Neural cell (in vitro differentiated cells): ENCODE measurements around the gene ASB12. TPM values are rescaled to one million over a fixed set of nuclear protein-coding genes. Genes with fewer than 3 reads are reported as not detected.

Source experiments
- H2AFZ ChIP-seq: fragments of 200-600, 300-800 bp; sonication (generic), shearing (Covaris generic); 2 replicates; pipeline ENCODE4 v1.6.0; 2014; ENCODE audit warnings: low read depth, mild to moderate bottlenecking, antibody characterized with exemption, low read length, moderate library complexity
- H3F3A ChIP-seq: fragments of 200-600 bp; shearing (Covaris generic); 2 replicates; pipeline ENCODE4 v1.6.1; 2016; ENCODE audit warnings: mild to moderate bottlenecking, moderate library complexity, mixed read lengths, antibody characterized with exemption, low read length; ENCODE audit not compliant: insufficient read depth, poor library complexity, severe bottlenecking
- H3K27ac ChIP-seq: fragments of 200-600, 300-800 bp; sonication (generic), shearing (Covaris generic); 2 replicates; pipeline ENCODE4 v1.5.1; 2014; ENCODE audit warnings: mild to moderate bottlenecking, low read length, moderate library complexity
- H3K27me3 ChIP-seq: fragments of 300-800, 200-600 bp; sonication (generic), shearing (Covaris generic); 2 replicates; pipeline ENCODE4 v1.6.0; 2014; ENCODE audit warnings: mild to moderate bottlenecking, low read depth, low read length, moderate library complexity; ENCODE audit not compliant: insufficient read depth
- H3K36me3 ChIP-seq: fragments of 300-800, 200-600 bp; sonication (generic), shearing (Covaris generic); 2 replicates; pipeline ENCODE4 v1.5.1; 2014; ENCODE audit warnings: mild to moderate bottlenecking, antibody characterized with exemption, low read length, moderate library complexity; ENCODE audit not compliant: insufficient read depth
- H3K4me2 ChIP-seq: fragments of 300-800, 200-600 bp; sonication (generic), shearing (Covaris generic); 2 replicates; pipeline ENCODE4 v1.6.0; 2014; ENCODE audit warnings: mild to moderate bottlenecking, low read length
- H3K4me3 ChIP-seq: fragments of 300-800, 200-600 bp; sonication (generic), shearing (Covaris generic); 2 replicates; pipeline ENCODE4 v1.5.1; 2014; ENCODE audit warnings: mild to moderate bottlenecking, low read length, moderate library complexity
- H3K79me2 ChIP-seq: fragments of 200-600 bp; shearing (Covaris generic); replicated peaks from 2 replicates; pipeline ENCODE4 v1.6.0; 2014; ENCODE audit warnings: mild to moderate bottlenecking, low read length, moderate library complexity; ENCODE audit not compliant: insufficient read depth
- H3K9ac ChIP-seq: fragments of 300-800, 200-600 bp; sonication (generic), shearing (Covaris generic); 2 replicates; pipeline ENCODE4 v1.6.1; 2016; ENCODE audit warnings: mild to moderate bottlenecking, low read length, mixed read lengths
- H3K9me2 ChIP-seq: fragments of 200-600 bp; shearing (Covaris generic); 2 replicates; pipeline ENCODE4 v1.6.1; 2016; ENCODE audit warnings: mild to moderate bottlenecking, low read length, mixed read lengths; ENCODE audit not compliant: insufficient read depth
- H3K9me3 ChIP-seq: fragments of 200-600, 300-800 bp; sonication (generic), shearing (Covaris generic); 2 replicates; pipeline ENCODE4 v1.6.1; 2016; ENCODE audit warnings: mild to moderate bottlenecking, mixed run types, low read length, moderate library complexity, mixed read lengths
- H4K20me1 ChIP-seq: fragments of 200-600 bp; shearing (Covaris generic); 2 replicates; pipeline ENCODE4 v1.6.1; 2016; ENCODE audit warnings: mild to moderate bottlenecking, mixed run types; ENCODE audit not compliant: insufficient read depth
- EP300 ChIP-seq: fragments of 450-650 bp; conservative IDR thresholded peaks from 2 replicates; pipeline ENCODE4 v1.6.1; 2014; ENCODE audit warnings: antibody characterized with exemption, mild to moderate bottlenecking, moderate library complexity; ENCODE audit not compliant: poor library complexity, severe bottlenecking
- EZH2 ChIP-seq: fragments of 200-600, 300-800 bp; shearing (Covaris generic), sonication (generic); IDR thresholded peaks from 2 replicates; pipeline ENCODE4 v1.6.1; 2014; ENCODE audit warnings: antibody characterized with exemption, low read length, borderline replicate concordance, mild to moderate bottlenecking; ENCODE audit not compliant: insufficient read depth, poor library complexity, severe bottlenecking
- MXI1 ChIP-seq: fragments of 450-650 bp; conservative IDR thresholded peaks from 2 replicates; pipeline ENCODE4 v1.6.1; 2014; ENCODE audit warnings: antibody characterized with exemption, mild to moderate bottlenecking; ENCODE audit not compliant: poor library complexity, severe bottlenecking
- POLR2AphosphoS5 ChIP-seq: IDR thresholded peaks from 2 replicates; pipeline ENCODE4 v1.6.1; 2012
- RAD21 ChIP-seq: fragments of 450-650 bp; conservative IDR thresholded peaks from 2 replicates; pipeline ENCODE4 v1.6.1; 2014; ENCODE audit warnings: antibody characterized with exemption, mild to moderate bottlenecking, moderate library complexity
- SMC3 ChIP-seq: fragments of 450-650 bp; conservative IDR thresholded peaks from 2 replicates; pipeline ENCODE4 v1.6.1; 2014; ENCODE audit warnings: antibody characterized with exemption, mild to moderate bottlenecking, moderate library complexity; ENCODE audit not compliant: poor library complexity
- TAF1 ChIP-seq: IDR thresholded peaks from 2 replicates; pipeline ENCODE4 v1.6.1; 2012; ENCODE audit warnings: low read depth
- polyA plus RNA-seq: library from polyadenylated mRNA; depleted of rRNA; stranded (reverse); fragments of >200 nt; gene quantifications from 2 replicates; pipeline ENCODE4 v1.2.3, GENCODE V29; 2014
- TF ChIP-seq, protein P1 (sequence below): fragments of 450-650 bp; IDR thresholded peaks from 2 replicates; pipeline ENCODE4 v1.5.1; 2014; ENCODE audit warnings: antibody characterized with exemption, mild to moderate bottlenecking, moderate library complexity; ENCODE audit not compliant: poor library complexity, severe bottlenecking
- TF ChIP-seq, protein P2 (sequence below): IDR thresholded peaks from 2 replicates; pipeline ENCODE4 v1.6.1; 2012; ENCODE audit warnings: borderline replicate concordance

The ASB12 gene
- polyA plus RNA-seq, 1 donor from 2014 or later = 1.5 TPM

DNA sequence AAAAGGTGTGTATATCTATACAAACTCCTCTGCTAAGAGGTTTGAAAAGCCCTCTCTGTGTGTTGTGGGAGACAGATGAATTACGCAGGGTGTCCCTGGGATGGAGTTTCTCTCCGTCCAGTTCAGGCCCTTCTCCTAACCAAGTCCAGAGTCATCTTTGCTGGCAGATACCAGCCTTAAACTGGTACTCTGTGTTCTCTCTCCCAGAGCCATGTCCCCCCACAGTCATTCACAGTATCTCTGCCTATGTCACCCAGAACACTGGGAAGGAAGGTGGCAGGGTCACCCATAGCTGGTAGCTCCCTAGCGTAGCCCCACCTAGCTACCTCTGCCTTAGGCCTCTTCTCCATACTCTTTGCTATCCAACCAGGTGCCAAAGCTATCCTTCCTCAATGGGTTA lies 33.8 kb downstream of the ASB12 start:
- no peak overlapping the region for H3K4me3 ChIP-seq
- no peaks in the 10 kb centered on the region for H4K20me1 ChIP-seq
- no peaks in the 10 kb centered on the region for H3K27me3 ChIP-seq
- TF ChIP-seq MXI1 = no peak
- no peak for TF ChIP-seq EZH2
- no peak for TF ChIP-seq EP300
- TF ChIP-seq, protein P1, sequence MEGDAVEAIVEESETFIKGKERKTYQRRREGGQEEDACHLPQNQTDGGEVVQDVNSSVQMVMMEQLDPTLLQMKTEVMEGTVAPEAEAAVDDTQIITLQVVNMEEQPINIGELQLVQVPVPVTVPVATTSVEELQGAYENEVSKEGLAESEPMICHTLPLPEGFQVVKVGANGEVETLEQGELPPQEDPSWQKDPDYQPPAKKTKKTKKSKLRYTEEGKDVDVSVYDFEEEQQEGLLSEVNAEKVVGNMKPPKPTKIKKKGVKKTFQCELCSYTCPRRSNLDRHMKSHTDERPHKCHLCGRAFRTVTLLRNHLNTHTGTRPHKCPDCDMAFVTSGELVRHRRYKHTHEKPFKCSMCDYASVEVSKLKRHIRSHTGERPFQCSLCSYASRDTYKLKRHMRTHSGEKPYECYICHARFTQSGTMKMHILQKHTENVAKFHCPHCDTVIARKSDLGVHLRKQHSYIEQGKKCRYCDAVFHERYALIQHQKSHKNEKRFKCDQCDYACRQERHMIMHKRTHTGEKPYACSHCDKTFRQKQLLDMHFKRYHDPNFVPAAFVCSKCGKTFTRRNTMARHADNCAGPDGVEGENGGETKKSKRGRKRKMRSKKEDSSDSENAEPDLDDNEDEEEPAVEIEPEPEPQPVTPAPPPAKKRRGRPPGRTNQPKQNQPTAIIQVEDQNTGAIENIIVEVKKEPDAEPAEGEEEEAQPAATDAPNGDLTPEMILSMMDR = no peak
- TF ChIP-seq, protein P2, sequence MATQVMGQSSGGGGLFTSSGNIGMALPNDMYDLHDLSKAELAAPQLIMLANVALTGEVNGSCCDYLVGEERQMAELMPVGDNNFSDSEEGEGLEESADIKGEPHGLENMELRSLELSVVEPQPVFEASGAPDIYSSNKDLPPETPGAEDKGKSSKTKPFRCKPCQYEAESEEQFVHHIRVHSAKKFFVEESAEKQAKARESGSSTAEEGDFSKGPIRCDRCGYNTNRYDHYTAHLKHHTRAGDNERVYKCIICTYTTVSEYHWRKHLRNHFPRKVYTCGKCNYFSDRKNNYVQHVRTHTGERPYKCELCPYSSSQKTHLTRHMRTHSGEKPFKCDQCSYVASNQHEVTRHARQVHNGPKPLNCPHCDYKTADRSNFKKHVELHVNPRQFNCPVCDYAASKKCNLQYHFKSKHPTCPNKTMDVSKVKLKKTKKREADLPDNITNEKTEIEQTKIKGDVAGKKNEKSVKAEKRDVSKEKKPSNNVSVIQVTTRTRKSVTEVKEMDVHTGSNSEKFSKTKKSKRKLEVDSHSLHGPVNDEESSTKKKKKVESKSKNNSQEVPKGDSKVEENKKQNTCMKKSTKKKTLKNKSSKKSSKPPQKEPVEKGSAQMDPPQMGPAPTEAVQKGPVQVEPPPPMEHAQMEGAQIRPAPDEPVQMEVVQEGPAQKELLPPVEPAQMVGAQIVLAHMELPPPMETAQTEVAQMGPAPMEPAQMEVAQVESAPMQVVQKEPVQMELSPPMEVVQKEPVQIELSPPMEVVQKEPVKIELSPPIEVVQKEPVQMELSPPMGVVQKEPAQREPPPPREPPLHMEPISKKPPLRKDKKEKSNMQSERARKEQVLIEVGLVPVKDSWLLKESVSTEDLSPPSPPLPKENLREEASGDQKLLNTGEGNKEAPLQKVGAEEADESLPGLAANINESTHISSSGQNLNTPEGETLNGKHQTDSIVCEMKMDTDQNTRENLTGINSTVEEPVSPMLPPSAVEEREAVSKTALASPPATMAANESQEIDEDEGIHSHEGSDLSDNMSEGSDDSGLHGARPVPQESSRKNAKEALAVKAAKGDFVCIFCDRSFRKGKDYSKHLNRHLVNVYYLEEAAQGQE = no peak
- no peak for TF ChIP-seq RAD21
- no peak for TF ChIP-seq TAF1
- TF ChIP-seq POLR2AphosphoS5 = no peak
- TF ChIP-seq SMC3 = no peak
- H3K9me3 ChIP-seq = no peaks in the 10 kb centered on the region
- H3K27ac ChIP-seq = no peak overlapping the region
- no peaks in the 10 kb centered on the region for H3K79me2 ChIP-seq
- H3K4me2 ChIP-seq = no peak overlapping the region
- H3F3A ChIP-seq = no peaks in the 10 kb centered on the region
- no peak overlapping the region for H2AFZ ChIP-seq
- H3K36me3 ChIP-seq = no peaks in the 10 kb centered on the region
- no peaks in the 10 kb centered on the region for H3K9me2 ChIP-seq
- no peak overlapping the region for H3K9ac ChIP-seq

DNA sequence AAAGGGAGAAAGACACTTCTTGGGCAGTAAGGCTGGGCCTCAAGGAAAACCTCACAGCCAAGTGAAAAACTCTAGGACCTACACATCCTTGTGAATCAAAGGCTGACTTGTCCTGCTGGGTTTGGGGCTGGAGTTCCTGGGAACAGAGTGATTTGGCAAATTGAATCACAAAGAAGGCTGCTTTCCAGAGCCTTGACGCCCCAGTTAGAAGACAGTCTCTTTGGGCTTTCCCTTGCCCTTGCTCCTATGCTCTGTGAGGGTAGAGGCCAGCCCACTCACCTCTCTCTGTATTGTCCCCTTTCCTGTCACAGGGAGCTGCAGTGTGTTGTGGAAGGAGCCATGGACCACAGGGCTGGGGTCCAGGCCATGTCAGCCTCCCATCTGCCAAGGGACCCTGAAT lies 34.5 kb downstream of the ASB12 start:
- Histone ChIP-seq H3K9me2 (no peaks in the 10 kb centered on the region), H3F3A (no peaks in the 10 kb centered on the region), H3K9me3 (no peaks in the 10 kb centered on the region), H3K27me3 (no peaks in the 10 kb centered on the region), H3K27ac (no peak overlapping the region), H3K4me2 (no peak overlapping the region), H3K79me2 (no peaks in the 10 kb centered on the region), H3K36me3 (no peaks in the 10 kb centered on the region), H3K9ac (no peak overlapping the region), H3K4me3 (no peak overlapping the region), H2AFZ (no peak overlapping the region), H4K20me1 (no peaks in the 10 kb centered on the region)
- TF ChIP-seq POLR2AphosphoS5 (no peak), MXI1 (no peak), EP300 (no peak), TAF1 (no peak), RAD21 (no peak)
- TF ChIP-seq, protein P2 = no peak
